Caki2 (cell line): ENCODE results near the gene LINGO4. TPM values are rescaled to one million over a fixed set of nuclear protein-coding genes. Genes with fewer than 3 reads are reported as not detected.

Experiments
- DNase-seq: peaks from one replicate; pipeline ENCODE4 v3.0.0-alpha.2; 2015; ENCODE audit warnings: low read depth
- in situ Hi-C: cut with HindIII; loops from 2 replicates; pipeline ENCODE4 v1.10.0; 2016; ENCODE audit warnings: low sequenced_read_pairs, low pct_unique_long_range_greater_than_20kb, mixed read lengths
- total RNA-seq: library from RNA; depleted of rRNA; stranded (reverse); fragments of >200 nt; shearing (Covaris generic); gene quantifications from 2 replicates; pipeline ENCODE4 v1.2.3, GENCODE V29; 2014; ENCODE audit warnings: low replicate concordance

LINGO4 gene
- total RNA-seq, 1 experiment from 2014 or later: not detected

DNA sequence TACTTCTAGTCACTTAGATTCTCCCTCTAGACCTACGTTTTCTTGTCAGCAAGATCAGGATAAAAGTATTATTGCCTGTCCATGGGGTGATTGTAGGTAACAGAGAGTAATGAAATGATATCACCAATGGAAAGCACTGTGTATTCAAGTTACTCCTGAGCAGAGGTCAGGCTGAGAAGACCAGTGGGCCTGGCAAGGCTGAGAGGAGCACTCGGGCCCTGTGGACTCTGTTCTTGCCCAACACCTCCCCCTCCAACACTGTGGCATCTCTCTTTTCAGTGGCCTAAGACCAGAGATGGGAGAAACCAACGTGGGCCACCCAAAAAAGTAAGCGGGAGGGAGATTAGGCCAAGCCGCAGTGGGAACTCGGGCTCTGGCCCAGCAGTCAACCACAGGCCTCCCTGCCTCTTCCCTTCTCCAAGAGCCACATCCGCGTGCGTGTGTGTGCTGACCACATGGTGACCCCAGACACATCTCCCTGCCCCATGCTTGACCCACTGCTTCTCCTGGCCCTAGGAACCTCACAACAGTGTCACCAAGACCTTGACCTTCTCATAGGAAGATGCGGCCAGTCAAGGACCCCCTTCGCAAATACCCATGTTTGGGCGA is 14.1 kb upstream of the LINGO4 start:
- DNase-seq: no peak
- in situ Hi-C loops: no loop called here

DNA sequence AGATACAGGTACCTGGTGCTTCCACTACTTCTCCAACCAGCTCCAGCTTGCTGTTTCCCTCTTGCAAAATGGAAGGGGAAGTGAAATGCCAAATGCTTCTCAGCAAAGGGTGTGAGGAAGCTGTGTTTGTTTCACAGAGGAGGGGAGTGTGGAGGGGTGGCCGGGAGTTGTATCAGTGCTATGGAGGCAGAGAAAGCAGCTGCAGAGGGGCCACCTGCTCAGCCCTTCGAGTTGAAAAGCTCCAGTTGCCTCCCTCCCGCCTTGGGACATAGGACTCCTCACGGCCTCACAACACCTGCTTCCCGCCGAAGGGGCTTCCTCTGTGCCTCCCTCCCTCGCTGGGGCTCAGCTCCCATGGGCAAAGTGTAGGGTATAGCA is 12.1 kb upstream of the LINGO4 start:
- in situ Hi-C loops: no loop called here
- DNase-seq: no peak

DNA sequence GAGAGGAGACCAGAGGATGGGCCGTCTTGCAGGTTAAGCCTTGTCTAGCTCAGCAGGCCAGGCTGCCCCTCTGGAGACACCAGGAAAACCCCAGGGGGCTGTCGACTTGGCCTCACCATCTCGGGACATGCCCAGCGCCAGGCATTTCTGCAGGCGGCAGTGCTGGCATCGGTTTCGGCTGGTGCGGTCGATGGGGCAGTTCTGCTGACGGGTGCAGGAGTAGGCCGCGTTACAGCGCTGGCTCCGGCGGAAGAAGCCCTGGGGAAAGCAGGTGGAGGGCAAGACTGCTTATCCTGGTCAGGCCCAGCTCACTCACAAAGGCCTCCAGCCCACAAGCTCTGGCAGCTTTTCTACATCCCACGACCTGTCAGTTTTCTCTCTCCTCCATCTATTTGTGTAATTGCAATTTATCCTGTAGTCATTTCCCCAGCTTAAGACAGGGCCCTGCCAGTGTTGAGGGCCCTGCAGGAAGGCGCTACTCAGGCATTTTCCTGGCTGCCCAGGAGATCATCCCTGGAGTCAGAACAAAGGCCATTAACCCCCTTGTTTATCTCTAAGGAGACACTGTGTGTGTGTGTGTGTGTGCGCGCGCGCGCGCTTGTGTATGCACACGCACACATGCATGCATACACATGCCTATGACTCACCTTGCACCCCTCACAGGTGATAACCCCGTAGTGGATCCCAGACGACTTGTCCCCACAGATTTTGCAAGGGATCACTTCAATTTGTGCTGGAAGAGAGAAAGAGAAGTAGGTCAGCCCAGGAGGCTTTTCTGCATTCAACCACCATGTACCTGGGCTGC is 11.5 kb upstream of the LINGO4 start:
- in situ Hi-C loops: no loop called here
- DNase-seq: no peak

DNA sequence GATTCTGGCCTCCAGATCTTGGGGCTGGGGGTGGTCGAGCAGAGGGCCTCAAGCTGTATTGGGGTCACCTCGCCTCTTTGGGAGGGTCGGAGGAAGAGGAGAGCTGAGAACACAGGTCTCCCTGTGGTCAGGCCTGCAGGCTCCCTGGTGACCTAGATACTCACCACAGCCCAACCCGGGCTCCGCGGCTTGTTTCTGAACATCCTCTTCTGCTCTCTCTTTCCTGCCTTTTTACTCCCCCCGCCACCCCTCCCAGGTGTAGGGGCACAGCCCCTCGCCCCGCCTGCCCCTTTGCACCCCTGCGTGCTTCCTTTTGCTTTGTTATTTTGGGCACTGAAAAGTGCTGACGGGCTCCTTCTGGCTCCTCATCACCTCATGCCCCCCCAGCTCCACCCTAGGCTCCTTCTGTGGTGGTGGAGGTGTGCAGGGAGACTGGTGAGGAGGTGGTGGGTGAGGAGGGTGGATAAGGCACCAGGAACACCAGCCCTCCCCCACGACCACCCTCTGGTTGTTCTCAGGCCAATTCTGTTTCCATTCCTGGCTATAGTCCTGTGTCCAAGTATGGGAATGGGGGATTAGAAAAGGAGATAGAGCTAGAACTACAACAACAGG is 10.6 kb upstream of the LINGO4 start:
- in situ Hi-C loops: no loop called here
- no peak for DNase-seq

DNA sequence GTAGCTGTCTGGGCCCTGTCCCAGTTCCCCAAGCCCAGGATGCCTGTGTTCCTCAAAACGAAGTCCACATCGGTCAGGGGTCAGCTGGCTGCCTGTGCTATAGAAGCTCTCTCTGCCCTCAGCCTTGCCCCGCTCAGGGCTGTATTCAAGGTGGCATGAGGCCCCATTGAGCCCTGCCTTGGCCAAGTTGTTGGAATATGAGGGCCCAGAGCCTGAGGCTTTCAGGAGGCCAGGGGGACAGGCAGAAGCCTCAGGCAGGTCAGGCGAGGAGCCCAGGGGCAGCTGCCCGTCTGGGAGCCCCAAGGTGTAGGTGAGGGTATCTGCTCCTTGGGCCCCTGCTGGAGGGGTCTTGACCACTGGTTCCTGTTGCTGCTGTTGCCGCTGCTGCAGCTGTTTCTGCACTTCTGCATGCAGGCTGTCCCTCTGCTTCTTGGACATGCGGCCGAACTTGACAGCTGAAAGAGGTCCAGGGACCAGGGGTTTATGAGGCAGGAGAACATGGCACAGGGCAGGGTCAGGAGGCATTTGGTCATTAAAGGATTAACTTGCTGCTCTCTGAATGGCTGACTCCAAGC is 9.8 kb upstream of the LINGO4 start:
- in situ Hi-C loops: no loop called here
- DNase-seq: no peak

DNA sequence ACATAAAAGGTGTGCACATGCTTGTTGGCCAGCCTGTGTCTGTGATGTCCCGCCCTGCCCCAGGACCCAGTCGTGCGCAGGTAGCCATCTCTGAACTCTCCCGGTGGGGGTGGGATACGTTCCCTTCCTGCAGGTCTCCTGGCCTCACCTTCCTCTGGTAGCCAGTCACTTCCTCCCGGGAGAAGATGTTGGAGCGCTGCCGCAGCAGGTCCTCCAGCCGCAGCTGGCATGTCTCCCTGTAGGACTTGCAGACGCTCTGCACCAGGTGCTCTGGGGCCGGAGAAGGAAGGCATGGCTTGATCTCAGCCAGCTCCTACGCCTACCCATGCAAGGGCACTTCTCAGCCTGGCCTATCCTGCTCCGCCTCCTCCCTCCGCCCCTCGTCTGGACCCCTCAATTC is 9.2 kb upstream of the LINGO4 start:
- in situ Hi-C loops: no loop called here

DNA sequence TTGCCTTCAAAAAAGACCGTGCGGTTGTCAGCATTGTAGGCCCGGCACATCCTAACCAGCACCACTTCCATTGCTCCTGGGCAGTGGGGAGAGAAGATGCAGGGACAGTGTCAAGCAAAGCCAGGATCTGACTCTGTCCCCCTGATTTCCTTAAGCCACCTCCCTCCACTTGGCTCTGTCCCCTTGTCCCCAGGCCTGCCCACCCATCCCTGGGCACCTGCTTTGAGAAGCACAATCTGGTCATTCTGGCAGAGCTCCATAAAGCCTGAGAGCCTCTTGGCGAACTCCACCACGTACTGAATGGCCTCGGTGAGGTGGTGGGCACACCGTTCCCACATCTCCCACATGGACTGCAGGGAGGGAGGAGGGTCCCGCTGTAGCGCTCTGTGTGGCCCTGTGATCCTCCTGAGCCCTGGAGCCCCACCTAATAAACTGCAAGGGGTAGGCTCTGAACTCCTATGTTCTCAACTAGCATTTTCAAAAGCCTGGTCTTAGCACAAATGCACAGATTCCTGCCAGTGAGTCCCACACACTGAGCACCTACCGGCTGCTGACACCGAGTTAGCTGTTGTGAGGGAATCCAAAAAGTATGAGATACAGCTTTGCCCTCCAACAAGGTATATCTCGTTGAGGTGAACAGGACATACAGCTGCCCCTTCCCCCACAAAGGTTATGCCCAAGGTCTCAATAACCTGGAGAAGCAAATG is 8.2 kb upstream of the LINGO4 start:
- in situ Hi-C loops: no loop called here
- no peak for DNase-seq

More for the DNA sequence above, 9.2 kb upstream of the LINGO4 start:
- DNase-seq: no peak

DNA sequence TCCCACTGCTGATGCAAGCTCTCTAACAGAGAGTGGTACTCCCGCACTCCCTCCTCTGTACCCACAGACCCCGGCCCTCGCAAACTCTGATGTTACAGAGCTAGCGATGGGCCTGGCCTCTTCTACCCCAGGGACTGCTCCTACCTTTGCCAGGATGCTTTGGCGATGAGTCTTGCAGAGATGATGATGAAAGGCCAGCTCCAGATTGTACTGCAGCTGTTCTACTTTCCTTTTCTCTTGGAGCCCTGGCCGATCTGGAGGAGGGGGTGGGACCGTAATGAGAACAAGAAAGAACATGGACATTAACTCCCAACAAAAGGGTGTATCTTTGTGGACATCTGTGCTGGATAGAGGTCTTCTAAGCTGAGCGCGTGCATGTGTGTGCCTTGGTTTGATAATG is 6.0 kb upstream of the LINGO4 start:
- in situ Hi-C loops: no loop called here
- no peak for DNase-seq

DNA sequence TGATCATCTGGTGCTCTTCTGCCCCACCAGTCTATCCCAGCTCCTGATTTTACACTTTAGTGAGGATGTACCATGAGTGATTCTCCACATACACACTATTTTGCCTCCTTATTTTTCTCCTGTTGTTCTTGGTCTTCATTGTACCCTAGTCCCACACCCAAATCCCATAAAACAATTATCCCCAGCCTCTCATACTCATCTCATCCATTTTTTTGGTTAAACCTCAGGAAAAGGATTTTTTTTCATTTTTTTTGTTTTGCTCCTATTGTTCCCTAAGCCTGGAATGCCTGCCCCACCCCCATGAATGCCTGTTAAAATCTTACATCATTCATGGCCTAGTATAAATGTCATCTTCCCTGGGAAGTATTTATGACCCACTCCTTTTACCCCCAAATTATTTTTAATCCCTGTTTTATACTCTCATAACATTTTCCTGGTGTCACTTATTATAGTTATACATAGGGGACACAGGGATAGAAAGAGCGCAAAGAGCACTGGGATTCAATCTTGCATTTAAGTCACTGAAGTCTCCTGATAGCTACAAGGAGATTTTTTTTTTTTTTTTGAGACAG is 4.9 kb upstream of the LINGO4 start:
- in situ Hi-C loops: no loop called here
- DNase-seq: no peak

DNA sequence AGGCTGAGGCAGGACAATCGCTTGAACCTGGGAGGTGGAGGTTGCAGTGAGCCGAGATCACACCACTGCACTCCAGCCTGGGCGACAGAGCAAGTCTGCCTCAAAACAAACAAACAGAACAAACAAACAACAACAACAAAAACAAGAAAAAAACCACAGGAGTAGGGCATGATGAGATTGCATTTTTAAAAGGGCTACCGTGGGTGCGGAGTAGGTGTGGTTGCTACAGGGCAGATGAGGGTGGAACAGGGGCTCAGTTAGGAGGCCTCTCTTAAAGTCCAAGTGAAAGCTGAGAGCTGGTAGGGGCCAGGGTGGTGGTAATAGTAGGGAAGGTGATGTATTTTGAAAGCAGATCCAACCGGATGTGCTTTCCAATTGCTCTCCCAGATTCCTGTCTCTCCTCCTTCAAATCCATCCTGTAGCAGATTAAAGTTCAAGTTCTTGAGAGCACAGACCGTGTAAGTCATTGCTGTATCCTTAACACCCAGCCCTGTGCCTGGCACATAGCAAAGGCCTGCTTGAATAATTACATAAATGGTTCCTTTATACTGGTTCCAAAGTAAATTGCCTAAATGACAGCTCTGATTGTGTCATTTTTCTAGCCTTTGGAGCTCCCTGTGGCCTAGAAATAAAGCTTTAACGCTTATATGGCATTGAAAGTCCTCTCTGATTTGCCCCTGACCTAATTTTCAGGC is 4.2 kb upstream of the LINGO4 start:
- no peak for DNase-seq
- in situ Hi-C loops: no loop called here

DNA sequence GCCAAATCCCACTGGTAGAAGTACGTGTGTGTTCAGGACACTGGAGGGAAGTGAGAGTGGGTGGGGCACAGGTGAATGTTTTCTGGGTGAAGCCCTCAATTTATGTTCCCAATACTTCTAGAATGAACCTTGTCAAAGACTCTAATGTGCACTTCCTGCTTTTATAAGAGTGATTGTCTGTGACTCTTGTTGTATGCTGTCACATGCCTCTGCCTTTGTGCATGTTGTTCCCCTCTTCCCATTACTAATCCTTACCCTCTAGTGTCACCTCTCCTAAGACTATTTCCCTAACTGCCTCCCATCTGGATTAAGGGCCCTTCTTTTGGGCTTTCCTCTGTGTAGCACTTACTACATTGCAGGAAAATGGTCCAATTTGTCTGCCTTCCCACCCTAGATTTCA is 2.5 kb upstream of the LINGO4 start:
- DNase-seq: no peak
- in situ Hi-C loops: no loop called here

DNA sequence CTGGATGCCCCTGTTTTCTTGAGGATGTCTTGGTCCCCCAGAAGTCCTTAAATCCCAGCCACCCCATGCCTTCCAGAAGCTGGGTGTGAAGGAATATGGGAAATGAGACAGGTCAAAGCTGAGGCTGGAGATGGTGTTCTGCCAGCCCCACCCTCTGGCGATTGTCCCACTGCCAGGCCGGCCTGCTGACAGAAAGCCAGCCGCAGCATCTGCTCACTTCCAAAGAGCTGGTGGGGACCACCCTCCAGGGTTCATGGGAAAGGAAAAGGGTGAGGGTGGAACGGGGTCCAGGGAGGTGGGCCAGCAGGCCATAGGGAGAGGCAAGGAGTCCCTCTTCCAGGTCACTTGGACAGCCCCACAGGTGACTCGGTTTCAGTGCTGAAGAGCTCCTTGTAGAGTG is 1.9 kb upstream of the LINGO4 start:
- in situ Hi-C loops: no loop called here
- no peak for DNase-seq

DNA sequence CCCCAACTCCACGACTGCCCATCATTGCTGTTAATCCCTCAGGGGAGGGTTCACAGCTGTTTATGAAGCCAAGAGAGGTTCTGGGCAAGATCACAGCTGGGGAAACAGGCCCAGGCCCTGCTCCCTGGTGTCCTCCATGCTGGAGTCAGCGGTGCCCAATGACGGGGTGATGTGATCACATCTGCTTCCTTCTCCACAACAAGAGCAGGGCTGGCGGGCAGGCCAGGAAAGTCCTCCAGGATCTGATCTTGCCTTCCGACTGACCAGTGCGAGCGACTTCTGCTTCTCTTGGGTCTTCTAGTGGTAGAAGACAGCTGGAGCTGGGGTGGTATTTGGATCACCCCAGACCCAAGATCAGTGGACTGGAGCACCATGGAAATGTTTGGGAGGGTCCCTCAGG is 951 bp upstream of the LINGO4 start:
- in situ Hi-C loops: no loop called here
- DNase-seq: no peak

DNA sequence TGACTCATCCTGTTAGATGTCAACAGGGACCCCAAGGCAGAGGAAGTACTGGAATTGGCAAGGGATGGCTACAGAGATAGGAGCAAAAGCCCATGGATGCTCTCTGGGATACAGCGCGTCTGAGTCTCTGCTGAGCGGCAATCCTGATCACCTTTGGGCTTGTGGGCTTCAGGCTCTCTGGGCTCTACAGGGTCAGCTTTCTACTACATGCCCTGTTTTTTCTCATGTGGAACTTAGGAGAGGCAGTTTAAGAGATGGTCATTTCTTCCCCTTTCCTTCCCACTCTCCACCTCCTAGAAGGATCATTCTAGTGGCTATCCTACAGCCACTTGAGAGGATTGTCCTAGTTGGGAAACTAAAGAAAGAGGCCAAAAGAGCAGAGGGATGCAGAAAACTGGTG is 1.3 kb downstream of the LINGO4 start:
- in situ Hi-C loops: no loop called here
- no peak for DNase-seq

DNA sequence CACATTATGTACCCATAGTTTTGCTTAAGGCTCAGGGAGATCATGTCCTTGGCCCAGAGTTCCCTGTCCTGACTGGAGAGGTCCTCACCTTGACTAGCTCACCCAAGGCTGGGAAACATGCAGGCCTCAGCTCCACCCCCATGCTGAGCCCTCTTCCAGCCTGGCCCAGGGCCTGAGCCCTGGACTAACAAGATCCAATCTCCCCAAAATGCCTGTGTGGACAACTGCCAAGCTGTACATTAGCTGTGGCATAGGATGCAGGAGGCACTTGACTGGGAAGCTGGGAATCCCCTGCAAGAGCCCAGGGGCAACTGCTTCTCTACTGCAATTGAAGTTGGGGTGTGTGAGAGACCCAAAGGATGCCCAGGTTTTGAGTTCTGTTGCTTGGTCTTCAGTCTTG is 2.1 kb downstream of the LINGO4 start:
- in situ Hi-C loops: no loop called here

DNA sequence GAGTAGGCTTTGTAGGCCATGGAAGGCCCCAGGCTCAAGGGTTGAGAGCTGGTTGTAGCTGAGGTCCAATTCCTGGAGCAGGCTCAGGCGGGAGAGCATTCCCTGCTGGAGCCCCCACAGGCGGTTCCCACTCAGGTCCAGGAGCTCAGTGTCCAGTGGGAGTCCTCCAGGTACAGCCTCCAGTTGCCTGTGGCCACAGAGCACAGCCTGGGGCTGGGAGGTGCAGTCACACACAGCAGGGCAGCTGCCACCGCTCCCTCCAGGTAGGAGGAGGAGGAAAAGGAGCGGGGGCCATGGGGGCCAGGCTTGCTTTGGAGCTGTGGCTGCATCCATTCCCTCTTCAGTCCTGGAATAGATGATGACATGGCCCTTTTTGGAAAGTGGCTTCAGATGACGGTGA is 2.8 kb downstream of the LINGO4 start:
- in situ Hi-C loops: no loop called here
- DNase-seq: no peak

More for the DNA sequence above, 2.1 kb downstream of the LINGO4 start:
- no peak for DNase-seq

DNA sequence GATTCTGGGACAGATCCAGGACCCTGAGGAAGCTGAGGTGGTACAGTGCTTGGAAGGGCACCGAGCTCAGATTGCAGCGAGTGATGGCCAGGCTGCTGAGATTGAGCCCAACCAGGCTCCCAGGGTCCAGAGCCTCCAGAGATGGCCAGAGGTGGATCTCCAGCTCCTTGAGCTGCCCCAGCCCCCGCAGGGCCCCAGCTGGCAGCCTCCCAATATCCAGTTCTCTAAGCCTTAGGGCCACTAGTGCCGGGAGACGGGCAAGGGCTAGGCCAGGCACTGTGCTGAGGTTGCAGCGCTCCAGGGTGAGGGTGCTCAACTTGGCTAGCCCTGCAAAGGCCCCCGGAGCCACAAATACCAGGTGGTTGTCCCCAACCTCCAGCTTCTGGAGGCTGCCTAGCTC is 3.4 kb downstream of the LINGO4 start:
- in situ Hi-C loops: no loop called here
- DNase-seq: no peak

DNA sequence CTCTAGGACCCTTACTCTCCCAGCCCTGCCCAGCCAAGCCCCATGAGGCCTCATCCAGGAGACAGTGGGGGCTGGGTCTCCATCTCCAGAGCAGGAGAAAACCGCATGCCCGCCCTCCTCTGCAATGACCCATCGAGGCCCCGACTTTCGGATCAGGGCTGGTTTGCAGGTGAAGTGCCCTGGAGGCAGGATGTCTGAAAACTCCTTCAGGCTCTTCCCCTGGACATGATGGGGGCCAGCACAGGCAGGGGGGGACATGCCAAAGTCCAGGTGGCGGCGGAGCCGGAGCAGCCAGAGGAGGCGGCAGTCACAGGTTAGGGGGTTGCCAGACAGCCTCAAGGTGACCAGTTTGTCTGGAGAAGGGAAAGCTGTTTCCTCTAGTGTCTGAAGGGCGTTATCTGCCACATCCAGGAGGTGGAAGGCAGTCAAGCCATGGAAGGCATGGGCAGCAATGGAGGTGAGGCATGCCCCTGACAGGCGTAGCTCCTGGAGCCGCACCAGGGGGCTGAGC is 3.9 kb downstream of the LINGO4 start:
- DNase-seq: no peak
- in situ Hi-C loops: no loop called here
